Naive thymus-derived CD8-positive, alpha-beta T cell (primary cell): ENCODE measurements around the gene IER2. TPM values are rescaled to one million over a fixed set of nuclear protein-coding genes. Genes with fewer than 3 reads are reported as not detected.
"Not testable (repeated sequence)": the region's sequence is repeated elsewhere in the genome, so short reads cannot be mapped to it uniquely, and the experiment has no call there.

Experiments
- ATAC-seq, 2 donors: fragments of 150-1000 bp; cut with Tn5 transposase in 1 of 2; sonication (Bioruptor Pico), chemical (Tn5 transposase) in 1 of 2; 1 replicate in 1 of 2; 2 replicates in 1 of 2; pipeline ENCODE4 v1.10.0; 2021; ENCODE audit warnings: mild to moderate bottlenecking in 2 of 2, moderate library complexity in 2 of 2
- POLR2A ChIA-PET: fragments of 350-600 bp; sonication (Branson Sonifier 250); formaldehyde crosslinking; loops from one replicate; lab custom pipeline; 2021; ENCODE audit warnings: antibody characterized with exemption; lab: Charles Lee
- DNase-seq, 10 donors: peaks; one replicate each; pipeline versions ENCODE4 v3.0.0 to v3.0.0-alpha.2; 2020 to 2022
- H3K27ac Mint-ChIP-seq, 10 donors: one replicate each; pipeline ENCODE4 v1.8.0; 2020 to 2022; ENCODE audit warnings: mild to moderate bottlenecking in 10 of 10, mixed read lengths in 10 of 10, moderate library complexity in 4 of 10, inconsistent platforms in 1 of 10
- H3K27me3 Mint-ChIP-seq, 5 donors: one replicate each; pipeline ENCODE4 v1.8.0; 2021 to 2022; ENCODE audit warnings: mixed read lengths in 5 of 5
- H3K36me3 Mint-ChIP-seq, 3 donors: one replicate each; pipeline ENCODE4 v1.8.0; 2020 to 2022; ENCODE audit warnings: mixed read lengths in 3 of 3, mild to moderate bottlenecking in 2 of 3, inconsistent platforms in 1 of 3
- H3K4me1 Mint-ChIP-seq, 4 donors: one replicate each; pipeline ENCODE4 v1.8.0; 2021 to 2022; ENCODE audit warnings: mixed read lengths in 4 of 4
- H3K4me3 Mint-ChIP-seq, 10 donors: one replicate each; pipeline ENCODE4 v1.8.0; 2020 to 2022; ENCODE audit warnings: mild to moderate bottlenecking in 10 of 10, mixed read lengths in 10 of 10, moderate library complexity in 6 of 10, inconsistent platforms in 1 of 10
- H3K9me3 Mint-ChIP-seq, 9 donors: one replicate each; pipeline ENCODE4 v1.8.0; 2020 to 2022; ENCODE audit warnings: mixed read lengths in 9 of 9, mild to moderate bottlenecking in 3 of 9, inconsistent platforms in 1 of 9, moderate library complexity in 1 of 9
- polyA plus RNA-seq, 3 donors: library from polyadenylated mRNA; unstranded; fragments of 300-500 nt; fragmentation: Illumina TruSeq; gene quantifications; one replicate each; pipeline ENCODE4 v1.2.3, GENCODE V29; 2021
- total RNA-seq, 8 experiments: library from RNA in 2 of 8; stranded (reverse) in 2 of 8; gene quantifications; one replicate each; pipeline ENCODE4 v1.2.3 and lab custom pipeline; 2021 to 2026

Gene IER2
- total and polyA plus RNA-seq, 5 experiments from 2014 or later = 100 to 162 (median 107) TPM

DNA sequence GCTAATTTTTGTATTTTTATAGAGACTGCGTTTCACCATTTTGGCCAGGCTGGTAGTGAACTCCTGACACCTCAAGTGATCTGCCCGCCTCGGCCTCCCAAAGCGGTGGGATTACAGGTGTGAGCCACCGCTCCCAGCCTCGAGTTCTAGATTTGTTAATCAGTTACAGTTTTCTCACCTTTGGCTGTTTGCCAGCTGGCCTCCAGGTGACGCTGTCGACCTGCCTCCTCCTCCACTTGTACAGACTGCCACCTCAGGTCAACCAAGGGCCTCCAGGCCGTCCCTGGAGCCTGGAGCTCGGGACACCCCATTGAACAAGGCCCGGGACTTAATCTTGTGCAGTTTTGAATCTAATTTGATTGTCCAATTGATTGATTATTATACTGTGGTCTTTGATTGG, 45.5 kb downstream of the IER2 start:
- DNase-seq (peak in 5 of 10 donors; percentile 24 to 39 (median 34)), ATAC-seq (peak in 1 of 2 donors; percentile 50)
- Mint-ChIP-seq H3K9me3 (no peaks in the 10 kb centered on the region), H3K27me3 (no peaks in the 10 kb centered on the region), H3K4me3 (no peak overlapping the region), H3K36me3 (no peaks in the 10 kb centered on the region), H3K27ac (peak overlapping the region in 8 of 10 donors; percentile 15 to 84 (median 60)), H3K4me1 (peaks cover 5 to 34% (median 20%) of the 10 kb centered on the region in 4 donors)
- POLR2A ChIA-PET = interaction anchor here (0.6 to 6.1 kb wide), 7 partner anchors 11 to 46 kb away, joined by 3 to 108 read pairs (median 6); partner anchors contain the start of genes IER2 and STX10

DNA sequence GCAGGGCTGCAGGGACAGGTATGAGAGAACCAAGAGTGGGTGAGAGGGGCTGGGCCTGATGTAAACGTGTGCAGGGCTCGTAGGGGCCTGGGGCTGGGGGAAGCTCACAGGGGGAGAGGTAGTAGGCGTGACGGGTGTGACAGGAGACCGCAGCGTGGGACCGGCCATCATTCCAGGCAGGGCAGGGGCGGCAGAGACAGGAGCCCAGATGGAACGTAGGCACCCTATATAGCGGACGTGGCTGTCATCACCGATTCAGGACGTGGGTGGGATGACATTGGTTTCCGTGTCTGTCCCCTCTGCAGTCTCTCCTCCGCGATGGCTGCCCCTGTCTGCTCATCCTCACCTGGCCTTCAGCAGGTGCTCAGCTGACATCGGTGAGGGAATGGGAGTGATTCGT, 48.4 kb downstream of the IER2 start:
- Mint-ChIP-seq H3K9me3 (no peaks in the 10 kb centered on the region), H3K4me3 (no peak overlapping the region), H3K4me1 (peaks cover 4 to 21% (median 16%) of the 10 kb centered on the region in 4 donors), H3K27ac (peak overlapping the region in 2 of 10 donors; percentile 32 to 39), H3K27me3 (no peaks in the 10 kb centered on the region), H3K36me3 (no peaks in the 10 kb centered on the region)
- ATAC-seq (no peak), DNase-seq (no peak)
- POLR2A ChIA-PET = interaction anchor here (0.6 to 1.3 kb wide), 2 partner anchors 9 to 46 kb away, joined by 3 read pairs; no protein-coding TSS in a partner anchor

DNA sequence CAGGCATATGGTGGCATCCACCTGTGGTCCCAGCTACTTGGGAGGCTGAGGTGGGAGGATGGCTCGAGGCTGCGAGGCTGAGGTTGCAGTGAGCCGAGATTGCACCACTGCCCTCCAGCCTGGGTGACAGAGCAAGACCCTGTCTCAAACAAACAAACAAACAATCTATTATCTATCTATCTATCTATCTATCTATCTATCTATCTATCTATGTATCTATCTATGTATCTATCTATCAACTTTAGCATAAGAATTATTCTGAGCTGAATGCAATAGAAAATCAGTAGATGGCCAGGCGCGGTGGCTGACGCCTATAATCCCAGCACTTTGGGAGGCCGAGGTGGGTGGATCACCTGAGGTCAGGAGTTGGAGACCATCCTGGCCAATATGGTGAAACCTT, 51.9 kb downstream of the IER2 start:
- not testable (repeated sequence) for ATAC-seq, DNase-seq, H3K4me3 Mint-ChIP-seq, H3K36me3 Mint-ChIP-seq, H3K27ac Mint-ChIP-seq, H3K9me3 Mint-ChIP-seq, H3K27me3 Mint-ChIP-seq, H3K4me1 Mint-ChIP-seq
- POLR2A ChIA-PET = interaction anchor here (0.6 to 0.9 kb wide), 2 partner anchors 8 to 46 kb away, joined by 3 read pairs; no protein-coding TSS in a partner anchor

Other genes starting within 250 kb of the IER2 start
- gene SYCE2, start 231.1 kb upstream of the IER2 start, total RNA-seq = 1 to 10 TPM in 1 of 2 experiments, not detected in 1; 1.8 TPM
- gene SYCE2, start 231.1 kb upstream of the IER2 start, polyA plus RNA-seq = not detected
- 10 to 100 TPM; 54.6 to 60.5 TPM for gene FARSA, start 216.7 kb upstream of the IER2 start, total RNA-seq
- gene FARSA, start 216.7 kb upstream of the IER2 start, polyA plus RNA-seq = 10 to 100 TPM; 49.8 to 87.7 (median 63.6) TPM
- 100 to 1,000 TPM; 448 to 463 TPM for gene CALR, start 211.8 kb upstream of the IER2 start, total RNA-seq
- gene CALR, start 211.8 kb upstream of the IER2 start, polyA plus RNA-seq = 100 to 1,000 TPM; 135 to 190 (median 165) TPM
- gene RAD23A, start 204.5 kb upstream of the IER2 start, total RNA-seq = 100 to 1,000 TPM; 117 to 125 TPM
- gene RAD23A, start 204.5 kb upstream of the IER2 start, polyA plus RNA-seq = 100 to 1,000 TPM in 2 of 3 donors, 10 to 100 TPM in 1; 78.0 to 114 (median 102) TPM
- 10 to 100 TPM; 17.3 to 17.8 TPM for gene GADD45GIP1, start 193.2 kb upstream of the IER2 start, total RNA-seq
- 10 to 100 TPM; 59.4 to 65.1 (median 64.7) TPM for gene GADD45GIP1, start 193.2 kb upstream of the IER2 start, polyA plus RNA-seq
- gene DAND5, start 180.8 kb upstream of the IER2 start, total RNA-seq = not detected
- gene DAND5, start 180.8 kb upstream of the IER2 start, polyA plus RNA-seq = not detected
- 1 to 10 TPM; 4.9 to 8.6 TPM for gene NFIX, start 154.9 kb upstream of the IER2 start, total RNA-seq
- 1 to 10 TPM in 1 of 3 donors, under 1 TPM in 1, not detected in 1; 0.68 to 1.5 TPM for gene NFIX, start 154.9 kb upstream of the IER2 start, polyA plus RNA-seq
- 1 to 10 TPM; 6.6 to 7.9 TPM for gene LYL1, start 47.6 kb upstream of the IER2 start, total RNA-seq
- gene LYL1, start 47.6 kb upstream of the IER2 start, polyA plus RNA-seq = 1 to 10 TPM in 2 of 3 donors, under 1 TPM in 1; 0.37 to 2.6 (median 1.3) TPM
- 100 to 1,000 TPM; 100 to 103 TPM for gene TRMT1, start 33.7 kb upstream of the IER2 start, total RNA-seq
- gene TRMT1, start 33.7 kb upstream of the IER2 start, polyA plus RNA-seq = 10 to 100 TPM; 26.1 to 35.1 (median 27.2) TPM
- gene NACC1, start 32.1 kb upstream of the IER2 start, total RNA-seq = 10 to 100 TPM; 24.5 to 25.7 TPM
- gene NACC1, start 32.1 kb upstream of the IER2 start, polyA plus RNA-seq = 1 to 10 TPM; 1.4 to 3.4 (median 1.9) TPM
- gene STX10, start within 50 bp of the IER2 start, total RNA-seq = 10 to 100 TPM; 60.2 to 62.8 TPM
- gene STX10, start within 50 bp of the IER2 start, polyA plus RNA-seq = 10 to 100 TPM; 36.1 to 56.2 (median 50.2) TPM